T-helper 2 cell treated with Interferon-gamma antibody and Interleukin-4, amounts not matched to agents 5 μg/mL and 100 μg/mL, for 36 hours (primary cell): ENCODE data around the gene SETD2.
"Not testable (repeated sequence)": the region's sequence is repeated elsewhere in the genome, so short reads cannot be mapped to it uniquely, and the experiment has no call there.

ENCODE experiments used
- DNase-seq: peaks from one replicate; pipeline ENCODE4 v3.0.0; 2021; ENCODE audit warnings: low spot score
- H3K27ac Mint-ChIP-seq: one replicate; pipeline ENCODE4 v1.8.0; 2021; ENCODE audit warnings: mild to moderate bottlenecking, mixed read lengths
- H3K27me3 Mint-ChIP-seq: one replicate; pipeline ENCODE4 v1.8.0; 2021; ENCODE audit warnings: low read depth, mixed read lengths
- H3K36me3 Mint-ChIP-seq: one replicate; pipeline ENCODE4 v1.8.0; 2021; ENCODE audit warnings: low read depth, mixed read lengths
- H3K4me1 Mint-ChIP-seq: one replicate; pipeline ENCODE4 v1.8.0; 2021; ENCODE audit warnings: low read depth, mixed read lengths
- H3K4me3 Mint-ChIP-seq: one replicate; pipeline ENCODE4 v1.8.0; 2022; ENCODE audit warnings: mild to moderate bottlenecking, moderate library complexity, mixed read lengths
- H3K9me3 Mint-ChIP-seq: one replicate; pipeline ENCODE4 v1.8.0; 2021; ENCODE audit warnings: mixed read lengths

Gene SETD2

GRCh38 chr3:47164007-47164881 lies at the start of gene SETD2:
Gene SETD2, minus strand, starts transcription at chr3:47164113. Its CDS starts 189 bp downstream, at chr3:47163924.
- Mint-ChIP-seq H3K27ac (peak within 1 kb of the TSS; percentile 99), H3K4me3 (peak within 1 kb of the TSS; percentile 97), H3K36me3 (peaks cover 22% of the 10 kb centered on the region), H3K27me3 (no peaks in the 10 kb centered on the region), H3K4me1 (peaks cover 34% of the 10 kb centered on the region), H3K9me3 (no peaks in the 10 kb centered on the region)
- peak; percentile 82 for DNase-seq

GRCh38 chr3:47210863-47211405 lies 47.0 kb upstream of the SETD2 start:
- Mint-ChIP-seq H3K27ac (no peak overlapping the region), H3K27me3 (peaks cover 2% of the 10 kb centered on the region), H3K9me3 (no peaks in the 10 kb centered on the region), H3K4me3 (no peak overlapping the region), H3K36me3 (no peaks in the 10 kb centered on the region), H3K4me1 (no peaks in the 10 kb centered on the region)
- no peak for DNase-seq

GRCh38 chr3:47206022-47206421 lies 42.1 kb upstream of the SETD2 start:
- DNase-seq, H3K4me3 Mint-ChIP-seq, H3K9me3 Mint-ChIP-seq, H3K27me3 Mint-ChIP-seq, H3K4me1 Mint-ChIP-seq, H3K36me3 Mint-ChIP-seq, H3K27ac Mint-ChIP-seq: not testable (repeated sequence)

GRCh38 chr3:47204875-47205274 lies 41.0 kb upstream of the SETD2 start:
- Mint-ChIP-seq H3K27me3 (no peaks in the 10 kb centered on the region), H3K27ac (no peak overlapping the region), H3K4me1 (no peaks in the 10 kb centered on the region), H3K9me3 (no peaks in the 10 kb centered on the region), H3K36me3 (no peaks in the 10 kb centered on the region), H3K4me3 (no peak overlapping the region)
- DNase-seq = no peak

- no peak for DNase-seq
- Mint-ChIP-seq H3K27ac (no peak overlapping the region), H3K4me3 (no peak overlapping the region), H3K27me3 (no peaks in the 10 kb centered on the region), H3K9me3 (no peaks in the 10 kb centered on the region), H3K36me3 (no peaks in the 10 kb centered on the region), H3K4me1 (no peaks in the 10 kb centered on the region)
Observed at GRCh38 chr3:47202542-47202941, 38.6 kb upstream of the SETD2 start.

GRCh38 chr3:47197287-47197686 lies 33.4 kb upstream of the SETD2 start:
- Mint-ChIP-seq H3K27ac (no peak overlapping the region), H3K36me3 (peaks cover 3% of the 10 kb centered on the region), H3K27me3 (no peaks in the 10 kb centered on the region), H3K4me3 (no peak overlapping the region), H3K9me3 (peaks cover 9% of the 10 kb centered on the region), H3K4me1 (no peaks in the 10 kb centered on the region)
- DNase-seq = no peak

GRCh38 chr3:47194994-47195393 lies 31.1 kb upstream of the SETD2 start:
- Mint-ChIP-seq H3K36me3 (peaks cover 3% of the 10 kb centered on the region), H3K27ac (no peak overlapping the region), H3K4me3 (no peak overlapping the region), H3K9me3 (peaks cover 9% of the 10 kb centered on the region), H3K27me3 (no peaks in the 10 kb centered on the region), H3K4me1 (no peaks in the 10 kb centered on the region)
- no peak for DNase-seq

GRCh38 chr3:47193871-47194859 lies 30.3 kb upstream of the SETD2 start:
- H3K27ac Mint-ChIP-seq = no peak overlapping the region
- H3K27me3 Mint-ChIP-seq = no peaks in the 10 kb centered on the region
- no peaks in the 10 kb centered on the region for H3K4me1 Mint-ChIP-seq
- H3K9me3 Mint-ChIP-seq = peaks cover 9% of the 10 kb centered on the region
- no peak for DNase-seq
- H3K36me3 Mint-ChIP-seq = peaks cover 3% of the 10 kb centered on the region
- no peak overlapping the region for H3K4me3 Mint-ChIP-seq

- no peak overlapping the region for H3K4me3 Mint-ChIP-seq
- H3K9me3 Mint-ChIP-seq = no peaks in the 10 kb centered on the region
- no peaks in the 10 kb centered on the region for H3K36me3 Mint-ChIP-seq
- no peaks in the 10 kb centered on the region for H3K4me1 Mint-ChIP-seq
- no peak for DNase-seq
- no peaks in the 10 kb centered on the region for H3K27me3 Mint-ChIP-seq
- H3K27ac Mint-ChIP-seq = no peak overlapping the region
Observed at GRCh38 chr3:47186285-47186684, 22.4 kb upstream of the SETD2 start.

- H3K4me1 Mint-ChIP-seq, H3K27ac Mint-ChIP-seq, H3K27me3 Mint-ChIP-seq, H3K4me3 Mint-ChIP-seq, H3K9me3 Mint-ChIP-seq, DNase-seq, H3K36me3 Mint-ChIP-seq: not testable (repeated sequence)
Observed at GRCh38 chr3:47181685-47182084, 17.8 kb upstream of the SETD2 start.

- not testable (repeated sequence) for H3K4me1 Mint-ChIP-seq, H3K9me3 Mint-ChIP-seq, H3K4me3 Mint-ChIP-seq, H3K36me3 Mint-ChIP-seq, H3K27ac Mint-ChIP-seq, DNase-seq, H3K27me3 Mint-ChIP-seq
Observed at GRCh38 chr3:47180011-47180410, 16.1 kb upstream of the SETD2 start.

GRCh38 chr3:47176582-47176981 lies 12.7 kb upstream of the SETD2 start:
- H3K4me3 Mint-ChIP-seq = no peak overlapping the region
- no peak overlapping the region for H3K27ac Mint-ChIP-seq
- H3K9me3 Mint-ChIP-seq = no peaks in the 10 kb centered on the region
- no peak for DNase-seq
- no peaks in the 10 kb centered on the region for H3K4me1 Mint-ChIP-seq
- H3K27me3 Mint-ChIP-seq = no peaks in the 10 kb centered on the region
- no peaks in the 10 kb centered on the region for H3K36me3 Mint-ChIP-seq

- H3K4me1 Mint-ChIP-seq = peaks cover 38% of the 10 kb centered on the region
- no peaks in the 10 kb centered on the region for H3K9me3 Mint-ChIP-seq
- peak overlapping the region; percentile 99 for H3K27ac Mint-ChIP-seq
- peak; percentile 57 for DNase-seq
- H3K36me3 Mint-ChIP-seq = peaks cover 24% of the 10 kb centered on the region
- H3K4me3 Mint-ChIP-seq = peak overlapping the region; percentile 97
- H3K27me3 Mint-ChIP-seq = no peaks in the 10 kb centered on the region
Observed at GRCh38 chr3:47163169-47164006, 525 bp downstream of the SETD2 start.
